NCI-H774 (cell line): ENCODE measurements around the gene POU2F2.
"Not testable (repeated sequence)": the region's sequence is repeated elsewhere in the genome, so short reads cannot be mapped to it uniquely, and the experiment has no call there.

Source experiments
- DNase-seq: peaks from one replicate; lab custom pipeline; 2025; lab: John Stamatoyannopoulos, UW

POU2F2 gene

DNA sequence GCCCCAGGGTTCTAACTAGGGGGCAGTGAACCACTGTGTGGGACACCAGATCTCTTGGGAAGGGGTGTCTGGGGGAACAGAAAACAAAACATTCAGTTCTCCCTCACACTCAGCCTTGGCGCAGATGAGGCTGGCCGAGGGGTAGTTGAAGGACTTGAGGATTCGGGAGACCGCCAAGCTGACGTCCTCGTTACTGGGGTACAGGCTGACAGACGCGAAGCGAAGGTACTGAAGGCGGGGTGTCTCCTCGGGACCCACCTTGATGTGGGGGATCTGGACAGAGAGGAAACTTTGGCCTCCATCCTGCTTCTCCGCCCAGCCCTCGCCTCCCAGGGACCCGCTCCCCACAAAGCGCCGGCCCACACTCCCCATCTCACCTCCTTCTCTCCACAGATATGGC lies 69.9 kb downstream of the POU2F2 start:
- DNase-seq, result no peak

GRCh38 chr19:42060117-42060516 lies 72.1 kb downstream of the POU2F2 start:
- no peak for DNase-seq

- DNase-seq, result no peak
Observed at GRCh38 chr19:42059196-42059595, 73.0 kb downstream of the POU2F2 start.

DNA sequence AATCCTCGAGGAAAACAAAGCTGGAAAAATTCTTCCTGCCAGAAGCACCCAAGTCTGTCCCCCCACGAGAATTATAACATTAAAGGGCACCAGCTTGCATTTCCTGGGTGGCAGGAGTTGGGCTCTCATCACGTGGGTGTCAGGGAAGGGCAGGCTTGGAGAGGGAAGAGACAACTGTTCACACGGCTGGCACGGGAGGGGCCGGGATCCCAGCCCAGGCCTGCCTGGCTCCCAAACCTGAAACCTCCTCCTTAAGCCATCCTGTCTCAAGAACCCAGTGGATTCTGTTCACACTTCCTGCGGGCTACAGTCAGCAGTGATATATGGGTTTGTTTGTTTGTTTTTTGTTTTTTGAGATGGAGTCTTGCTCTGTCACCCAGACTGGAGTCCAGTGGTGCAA lies 74.4 kb downstream of the POU2F2 start:
- no peak for DNase-seq

- no peak for DNase-seq
Observed at GRCh38 chr19:42054205-42054604, 78.0 kb downstream of the POU2F2 start.

GRCh38 chr19:42053037-42053935 lies 79.0 kb downstream of the POU2F2 start:
- no peak for DNase-seq

- no peak for DNase-seq
Observed at GRCh38 chr19:42052241-42052863, 79.9 kb downstream of the POU2F2 start.

DNA sequence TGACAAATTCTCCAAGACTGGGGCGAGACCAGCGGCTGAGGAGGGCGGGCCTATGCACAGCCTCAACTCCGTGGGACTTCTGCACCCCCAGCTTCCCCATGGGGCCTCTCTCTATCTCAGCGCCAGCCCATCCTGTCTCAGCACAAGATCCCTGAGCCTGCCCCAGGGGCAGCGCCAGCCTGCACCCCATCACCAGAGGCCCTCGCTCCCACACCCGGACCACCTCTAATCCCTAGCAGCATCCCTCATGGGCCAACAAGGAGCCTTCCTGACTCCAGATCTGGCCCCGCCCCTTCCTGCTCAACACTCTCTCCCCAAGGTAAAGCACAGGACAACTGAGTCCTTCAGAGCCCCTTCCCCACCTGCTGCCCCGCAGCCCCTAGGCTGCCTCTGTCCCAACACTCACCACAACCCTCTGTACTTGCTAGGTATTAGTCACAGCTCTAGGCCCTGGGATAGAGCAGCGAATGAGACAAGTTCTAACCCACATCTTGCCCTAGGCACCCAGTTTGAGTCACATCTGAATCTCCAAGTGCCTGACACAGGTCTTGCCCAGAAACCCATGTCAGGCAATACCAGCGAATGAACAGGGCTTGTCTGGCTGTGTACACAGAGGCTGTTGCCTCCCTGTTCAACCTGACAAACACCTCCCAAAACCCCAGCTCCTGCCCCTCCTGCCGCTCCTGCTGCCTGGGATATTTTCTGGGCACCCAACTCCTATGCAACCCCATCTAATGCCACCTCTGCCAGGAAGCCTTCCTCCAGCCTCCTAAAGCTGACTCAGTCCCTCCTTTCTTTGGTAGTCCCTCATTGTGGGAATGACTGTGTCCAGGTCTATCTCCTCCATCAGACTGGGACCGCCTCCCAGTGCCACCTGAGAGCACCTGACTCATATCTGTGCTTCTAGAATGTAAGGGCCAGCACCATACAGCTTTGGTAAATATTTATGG lies 80.8 kb downstream of the POU2F2 start:
- DNase-seq, result no peak

DNA sequence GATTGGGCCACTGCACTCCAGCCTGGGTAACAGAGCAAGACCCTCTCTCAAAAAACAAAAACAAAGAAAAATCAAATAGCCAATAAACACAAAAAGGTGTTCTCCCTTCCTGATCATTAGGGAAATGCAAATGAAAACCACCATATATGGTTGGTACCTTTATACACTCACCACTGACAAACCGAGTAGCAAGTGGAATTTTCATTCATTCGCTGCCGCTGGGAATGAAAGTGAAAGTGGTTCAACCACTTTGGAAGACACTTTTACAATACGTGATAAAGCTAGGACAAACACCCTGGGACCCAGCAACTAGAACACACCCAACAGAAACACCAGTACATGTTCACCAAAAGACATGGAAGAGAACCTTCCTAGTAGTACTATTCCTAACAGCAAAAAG lies 83.3 kb downstream of the POU2F2 start:
- peak; percentile 26 for DNase-seq

GRCh38 chr19:42045575-42045974 lies 86.7 kb downstream of the POU2F2 start:
- DNase-seq, result no peak

GRCh38 chr19:42042455-42043170 lies 89.6 kb downstream of the POU2F2 start:
- no peak for DNase-seq

DNA sequence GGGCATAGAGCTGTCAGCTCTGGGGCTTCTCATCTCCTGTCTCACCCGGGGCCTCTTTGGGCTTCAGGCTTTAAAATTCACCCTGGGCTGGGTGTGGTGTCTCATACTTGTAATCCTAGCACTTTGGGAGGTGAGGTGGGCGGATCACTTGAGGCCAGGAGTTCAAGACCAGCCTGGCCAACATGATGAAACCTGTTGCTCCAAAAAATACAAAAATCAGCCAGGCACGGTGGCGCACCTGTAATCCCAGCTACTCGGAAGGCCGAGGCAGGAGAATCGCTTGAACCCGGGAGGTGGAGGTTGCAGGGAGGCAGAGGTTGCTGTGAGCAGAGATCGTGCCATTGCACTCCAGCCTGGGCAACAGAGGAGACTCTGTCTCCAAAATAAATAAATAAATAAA lies 91.8 kb downstream of the POU2F2 start:
- not testable (repeated sequence) for DNase-seq

GRCh38 chr19:42040031-42040430 lies 92.2 kb downstream of the POU2F2 start:
- DNase-seq, result no peak

DNA sequence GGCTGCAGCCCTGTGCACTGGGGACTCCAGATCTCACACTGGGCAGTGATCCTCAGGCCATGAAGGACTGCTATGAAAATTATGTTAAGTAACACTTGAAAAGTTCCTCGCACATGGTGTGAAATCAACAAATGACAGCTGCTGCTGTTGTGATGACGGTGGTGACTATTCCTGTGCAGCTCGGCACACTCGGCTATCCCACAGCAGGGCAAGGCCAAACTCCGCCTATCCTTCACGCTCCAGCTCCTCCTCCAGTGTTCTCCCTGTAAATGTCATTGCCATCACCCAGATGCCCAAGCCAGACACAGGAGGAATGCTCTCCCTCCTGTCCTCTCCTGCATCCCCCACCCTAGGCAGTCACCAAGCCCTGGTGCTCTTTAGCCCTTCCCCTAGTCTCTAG lies 93.6 kb downstream of the POU2F2 start:
- no peak for DNase-seq

GRCh38 chr19:42037649-42038048 lies 94.6 kb downstream of the POU2F2 start:
- DNase-seq, result no peak
